GM19452 (cell line): ENCODE measurements around the gene HMGA1.
"Not testable (repeated sequence)": the region's sequence is repeated elsewhere in the genome, so short reads cannot be mapped to it uniquely, and the experiment has no call there.

Source experiments
- ATAC-seq: cut with Tn5 transposase; IDR thresholded peaks from one replicate; pipeline ENCODE4 v1.9.1; 2021; ENCODE audit not compliant: unreplicated experiment

HMGA1 gene

DNA sequence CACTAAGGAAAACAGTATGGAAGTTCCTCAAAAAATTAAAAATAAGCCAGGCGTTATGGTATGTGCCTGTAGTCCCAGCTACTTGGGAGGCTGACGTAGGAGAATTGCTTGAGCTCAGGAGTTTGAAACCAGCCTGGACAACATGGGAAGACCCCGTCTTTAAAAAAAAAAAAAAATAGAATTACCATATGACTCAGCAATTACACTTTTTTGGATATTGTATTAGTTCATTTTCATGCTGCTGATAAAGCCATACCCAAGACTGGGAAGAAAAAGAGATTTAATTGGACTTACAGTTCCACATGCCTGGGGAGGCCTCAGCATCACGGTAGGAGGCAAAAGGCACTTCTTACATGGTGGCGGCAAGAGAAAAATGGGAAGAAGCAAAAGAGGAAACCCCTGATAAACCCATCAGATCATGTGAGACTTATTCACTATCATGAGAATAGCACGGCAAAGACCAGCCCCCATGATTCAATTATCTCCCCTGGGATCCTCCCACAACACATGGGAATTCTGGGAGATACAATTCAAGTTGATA is 22.9 kb downstream of the HMGA1 start:
- no peak for ATAC-seq

GRCh38 chr6:34260576-34261267 is 24.0 kb downstream of the HMGA1 start:
- ATAC-seq: no peak

DNA sequence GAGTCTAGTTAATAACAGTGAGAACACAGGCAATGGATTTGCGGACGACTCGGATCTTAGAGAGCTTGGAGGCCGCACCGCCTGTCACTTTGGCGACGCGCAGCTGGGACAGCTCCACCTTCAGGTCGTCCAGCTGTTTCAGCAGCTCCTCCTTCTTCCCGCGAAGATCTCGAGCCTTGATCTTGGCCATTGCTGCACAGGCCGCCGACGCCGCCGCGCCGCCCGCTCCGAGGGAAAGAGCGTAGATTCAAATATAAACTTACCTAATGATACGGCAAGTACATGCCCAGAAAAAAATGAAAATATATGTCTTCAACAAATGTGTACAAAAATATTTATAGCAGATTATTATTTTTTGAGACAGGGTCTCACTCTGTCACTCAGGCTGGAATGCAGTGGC is 26.8 kb downstream of the HMGA1 start:
- not testable (repeated sequence) for ATAC-seq

- no peak for ATAC-seq
These were observed 31.1 kb downstream of the HMGA1 start for GRCh38 chr6:34267746-34268145.

DNA sequence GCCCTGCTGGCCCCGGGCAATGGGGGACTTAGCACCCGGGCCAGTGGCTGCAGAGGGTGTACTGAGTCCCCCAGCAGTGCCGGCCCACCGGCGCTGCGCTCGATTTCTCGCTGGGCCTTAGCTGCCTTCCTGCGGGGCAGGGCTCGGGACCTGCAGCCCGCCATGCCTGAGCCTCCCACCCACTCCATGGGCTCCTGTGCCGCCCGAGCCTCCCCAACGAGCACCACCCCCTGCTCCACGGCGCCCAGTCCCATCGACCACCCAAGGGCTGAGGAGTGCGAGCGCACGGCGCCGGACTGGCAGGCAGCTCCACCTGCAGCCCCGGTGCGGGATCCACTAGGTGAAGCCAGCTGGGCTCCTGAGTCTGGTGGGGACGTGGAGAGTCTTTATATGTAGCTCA is 32.5 kb downstream of the HMGA1 start:
- ATAC-seq: not testable (repeated sequence)

DNA sequence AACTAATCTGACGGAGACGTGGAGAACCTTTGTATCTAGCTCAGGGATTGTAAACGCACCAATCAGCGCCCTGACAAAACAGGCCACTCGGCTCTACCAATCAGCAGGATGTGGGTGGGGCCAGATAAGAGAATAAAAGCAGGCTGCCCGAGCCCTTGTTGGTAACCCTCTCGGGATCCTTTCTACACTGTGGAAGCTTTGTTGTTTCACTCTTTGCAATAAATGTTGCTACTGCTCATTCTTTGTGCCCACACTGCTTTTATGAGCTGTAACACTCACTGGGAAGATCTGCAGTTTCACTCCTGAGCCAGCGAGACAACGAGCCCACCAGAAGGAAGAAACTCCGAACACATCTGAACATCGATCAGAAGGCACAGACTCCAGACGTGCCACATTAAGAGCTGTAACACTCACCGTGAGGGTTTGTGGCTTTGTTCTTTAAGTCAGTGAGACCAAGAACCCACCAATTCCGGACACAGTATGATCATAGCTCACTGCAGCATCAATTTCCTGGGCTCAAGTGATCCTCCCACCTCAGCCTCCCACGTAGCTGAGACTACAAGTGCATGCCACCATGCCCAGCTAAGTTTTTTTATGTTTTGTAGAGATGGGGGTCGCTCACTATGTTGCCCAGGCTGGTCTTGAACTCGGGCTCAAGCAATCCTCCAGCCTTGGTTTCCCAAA is 33.1 kb downstream of the HMGA1 start:
- ATAC-seq: not testable (repeated sequence)

- ATAC-seq: no peak
These were observed 35.6 kb downstream of the HMGA1 start for GRCh38 chr6:34272013-34272926.

DNA sequence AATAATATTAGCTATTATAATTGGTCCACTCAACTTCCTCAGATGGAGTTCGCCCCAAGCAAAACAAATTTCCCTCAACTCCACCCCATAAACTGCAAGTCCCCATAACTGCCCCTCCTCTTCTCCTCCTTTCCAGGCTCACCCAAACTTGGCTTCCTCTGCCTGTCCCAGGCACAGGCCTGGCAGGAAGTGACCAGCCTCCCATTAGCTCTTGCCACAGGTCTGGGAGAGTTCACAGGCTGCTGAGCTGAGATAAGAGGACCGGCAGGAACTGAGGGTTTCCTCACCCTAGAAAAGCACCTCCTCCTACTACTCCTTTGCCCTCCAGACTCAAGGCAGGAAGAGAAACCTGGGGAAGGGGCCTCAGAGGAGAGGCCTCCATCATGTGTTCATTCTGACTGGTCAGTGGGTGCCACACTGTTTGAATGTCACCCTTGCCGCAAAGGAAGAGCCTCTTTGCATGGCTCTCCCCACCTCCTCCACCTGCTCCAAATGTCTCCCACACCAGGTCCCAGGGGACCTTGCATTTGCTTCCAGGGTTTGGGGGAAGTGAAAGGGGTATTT is 36.7 kb downstream of the HMGA1 start:
- ATAC-seq: no peak

- no peak for ATAC-seq
These were observed 37.5 kb downstream of the HMGA1 start for GRCh38 chr6:34274129-34274528.

DNA sequence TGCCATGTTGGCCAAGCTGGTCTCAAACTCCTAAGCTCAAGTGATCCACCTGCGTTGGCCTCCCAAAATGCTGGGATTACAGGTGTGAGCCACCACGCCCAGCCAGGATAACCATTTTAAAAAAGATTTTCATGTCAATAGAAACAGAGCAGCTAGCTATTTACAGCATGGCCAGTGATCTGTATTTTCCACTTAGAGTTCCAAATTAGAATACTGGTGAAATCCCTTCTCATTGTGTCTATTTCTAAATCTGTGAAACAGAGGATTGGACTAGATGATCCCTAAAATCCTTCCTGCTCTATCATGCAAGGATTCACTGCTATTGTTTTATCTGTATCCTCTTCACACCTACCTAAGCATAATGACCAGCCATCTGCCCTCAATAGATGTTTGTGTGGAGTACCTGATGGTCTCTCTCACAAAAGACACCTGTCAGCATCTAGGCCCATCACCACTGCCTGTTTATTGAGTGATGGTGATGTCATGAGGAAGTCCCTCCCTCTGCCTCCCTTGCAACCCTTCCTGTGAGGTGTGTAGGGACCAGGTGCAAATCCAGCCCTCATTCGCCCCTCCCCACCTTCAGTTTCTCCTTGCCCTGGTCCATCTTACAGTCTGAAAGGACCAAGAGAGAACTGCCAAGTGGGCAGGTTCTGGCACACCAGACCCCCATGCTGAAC is 38.6 kb downstream of the HMGA1 start:
- ATAC-seq: no peak

- no peak for ATAC-seq
These were observed 39.5 kb downstream of the HMGA1 start for GRCh38 chr6:34276191-34276590.

DNA sequence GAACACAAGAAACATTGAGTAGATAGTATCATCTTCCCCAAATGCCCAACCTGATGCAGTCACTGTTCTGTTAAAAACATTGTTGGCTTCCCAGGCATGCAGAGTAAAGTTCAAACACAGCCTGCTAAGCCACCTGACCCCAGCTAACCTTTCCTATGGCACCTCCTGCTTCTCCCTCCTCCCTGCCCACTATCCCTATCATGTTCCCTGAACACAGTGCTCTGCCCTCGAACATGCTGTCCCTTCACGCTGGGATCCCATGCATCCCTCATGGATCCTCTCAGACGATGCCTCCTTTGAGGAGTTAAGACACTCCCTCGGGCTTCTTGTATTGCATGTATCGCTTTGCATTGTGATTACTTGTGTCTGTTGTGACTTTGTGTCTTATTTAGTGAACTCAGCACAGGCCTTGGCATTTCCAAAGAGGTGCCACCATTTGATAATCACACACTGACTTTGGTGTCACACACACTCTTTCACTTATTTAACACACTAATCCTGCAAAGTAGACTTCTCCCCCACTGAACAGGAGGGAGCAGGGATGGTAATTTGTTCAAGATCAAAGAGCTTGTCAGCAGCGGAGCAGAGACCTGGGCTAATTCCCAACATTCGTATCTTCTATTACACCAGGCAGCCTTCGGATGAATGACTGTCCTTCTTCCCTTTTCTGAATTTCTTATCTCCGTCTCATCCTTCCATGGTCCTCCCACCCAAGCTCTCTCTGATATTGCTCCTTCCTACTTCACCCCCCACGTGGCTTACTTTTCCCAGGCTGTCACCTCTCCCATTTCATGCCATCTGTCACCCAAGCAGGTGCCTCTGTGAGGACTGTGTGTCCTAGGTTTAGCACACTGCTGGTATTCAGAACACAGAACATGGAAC is 40.4 kb downstream of the HMGA1 start:
- no peak for ATAC-seq

DNA sequence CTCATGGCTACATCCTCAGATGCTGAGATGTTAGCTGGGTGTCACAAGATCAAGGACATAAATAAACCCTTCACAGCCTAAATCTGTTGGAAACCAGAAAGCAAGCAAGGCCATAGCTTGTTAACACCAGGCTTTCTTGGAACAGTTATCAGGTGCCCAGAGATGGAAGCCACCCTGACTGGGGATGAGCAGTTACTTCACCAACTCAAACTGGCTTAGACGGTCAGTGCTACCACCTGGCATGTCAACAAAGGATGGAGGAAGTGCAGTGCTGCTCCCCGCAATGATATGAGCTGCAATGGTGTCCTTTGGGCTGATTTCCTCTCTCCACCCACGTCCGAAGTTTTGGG is 41.1 kb downstream of the HMGA1 start:
- ATAC-seq: no peak

- no peak for ATAC-seq
These were observed 42.2 kb downstream of the HMGA1 start for GRCh38 chr6:34278833-34279232.

GRCh38 chr6:34280216-34280615 is 43.5 kb downstream of the HMGA1 start:
- no peak for ATAC-seq

DNA sequence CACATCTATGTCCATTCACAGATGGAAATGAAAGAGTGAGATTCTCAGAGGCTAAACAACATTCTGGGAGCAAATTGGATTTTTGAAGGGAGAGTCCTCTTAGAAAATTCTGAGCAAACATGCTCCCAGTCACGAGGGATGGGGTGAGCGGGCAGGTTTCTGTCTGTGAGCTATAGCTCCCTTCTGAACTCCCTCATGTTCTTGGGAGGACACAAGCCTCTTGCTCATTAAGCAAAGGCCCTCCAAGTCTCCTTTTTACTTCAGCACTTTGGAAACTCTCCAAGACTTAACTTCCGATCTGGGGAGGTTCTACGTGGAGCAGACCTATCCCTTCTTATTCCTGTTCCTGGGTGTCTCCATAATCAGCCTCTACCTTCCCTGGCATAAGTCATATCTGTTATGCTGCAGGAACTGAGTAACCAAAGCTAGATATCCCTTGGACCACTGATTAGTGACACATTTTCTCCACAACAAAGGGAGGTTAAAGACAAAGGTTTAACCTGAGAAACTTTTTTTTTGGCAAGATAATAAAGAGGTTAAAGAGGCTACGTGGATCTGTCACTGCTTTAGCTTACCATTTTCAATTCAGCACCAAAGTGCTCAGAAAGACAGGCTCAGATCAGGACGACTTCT is 45.1 kb downstream of the HMGA1 start:
- ATAC-seq: no peak

- ATAC-seq: no peak
These were observed 48.1 kb downstream of the HMGA1 start for GRCh38 chr6:34284563-34285447.

DNA sequence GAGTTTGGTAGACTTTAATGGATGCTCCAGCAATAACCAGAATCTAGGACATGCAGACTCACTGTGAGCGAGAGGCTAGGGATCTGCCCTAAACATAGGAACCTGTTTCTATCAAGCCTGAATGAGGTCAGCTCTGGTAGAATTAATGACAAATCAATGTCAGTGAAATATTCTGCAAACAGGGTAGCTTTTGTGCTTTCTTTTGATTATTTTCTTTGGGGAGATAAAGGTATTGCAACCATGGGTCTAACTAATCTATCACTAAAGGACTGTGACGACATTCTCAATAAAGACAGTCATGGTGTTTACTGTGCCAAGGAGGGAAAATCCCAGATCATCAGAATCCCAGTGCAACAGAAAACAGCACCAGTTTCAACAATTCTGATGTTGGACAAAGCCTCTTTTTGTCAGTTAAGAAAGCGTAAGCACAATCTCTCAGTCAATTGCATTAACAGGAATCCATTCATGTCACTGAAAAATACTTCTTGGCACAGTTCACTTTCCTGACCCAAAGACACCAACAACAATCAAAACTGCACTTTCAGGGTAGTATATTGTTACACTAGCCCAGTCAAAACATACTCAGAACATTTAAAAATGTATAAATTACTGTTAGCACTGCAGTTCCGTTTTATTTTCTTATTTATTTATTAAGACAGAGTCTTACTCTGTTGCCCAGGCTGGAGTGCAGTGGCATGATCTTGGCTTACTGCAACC is 48.9 kb downstream of the HMGA1 start:
- no peak for ATAC-seq
